ENCODE measurements around the gene INSL3.
"Not testable (repeated sequence)": the region's sequence is repeated elsewhere in the genome, so short reads cannot be mapped to it uniquely, and the experiment has no call there.

Gene INSL3

GRCh38 chr19:17787274-17787913 lies 33.9 kb downstream of the INSL3 start:
- Histone ChIP-seq H3K9ac (ENCODE audit: low read depth, low read length) (no peak overlapping the region), H3K9me3 (ENCODE audit: control insufficient read depth, insufficient read depth, low read length) (no peaks in the 10 kb centered on the region), H3K4me1 (ENCODE audit: control insufficient read depth, insufficient read depth, low read length) (no peaks in the 10 kb centered on the region), H3K27me3 (ENCODE audit: control insufficient read depth, insufficient read depth, low read length) (no peaks in the 10 kb centered on the region), H3K4me3 (ENCODE audit: low read depth, low read length) (no peak overlapping the region), H3K36me3 (ENCODE audit: control insufficient read depth, insufficient read depth, low read length) (peaks cover 5% of the 10 kb centered on the region)

GRCh38 chr19:17784201-17785008 lies 36.9 kb downstream of the INSL3 start:
- H3K36me3 ChIP-seq (ENCODE audit: control insufficient read depth, insufficient read depth, low read length) = peaks cover 5% of the 10 kb centered on the region
- no peaks in the 10 kb centered on the region for H3K4me1 ChIP-seq (ENCODE audit: control insufficient read depth, insufficient read depth, low read length)
- no peak overlapping the region for H3K9ac ChIP-seq (ENCODE audit: low read depth, low read length)
- no peaks in the 10 kb centered on the region for H3K27me3 ChIP-seq (ENCODE audit: control insufficient read depth, insufficient read depth, low read length)
- H3K9me3 ChIP-seq (ENCODE audit: control insufficient read depth, insufficient read depth, low read length) = no peaks in the 10 kb centered on the region
- H3K4me3 ChIP-seq (ENCODE audit: low read depth, low read length) = no peak overlapping the region

GRCh38 chr19:17783721-17784120 lies 37.6 kb downstream of the INSL3 start:
- not testable (repeated sequence) for H3K9ac ChIP-seq (ENCODE audit: low read depth, low read length); H3K9me3 ChIP-seq (ENCODE audit: control insufficient read depth, insufficient read depth, low read length); H3K4me3 ChIP-seq (ENCODE audit: low read depth, low read length); H3K36me3 ChIP-seq (ENCODE audit: control insufficient read depth, insufficient read depth, low read length); H3K4me1 ChIP-seq (ENCODE audit: control insufficient read depth, insufficient read depth, low read length); H3K27me3 ChIP-seq (ENCODE audit: control insufficient read depth, insufficient read depth, low read length)

GRCh38 chr19:17780781-17781180 lies 40.5 kb downstream of the INSL3 start:
- Histone ChIP-seq H3K4me3 (ENCODE audit: low read depth, low read length) (no peak overlapping the region), H3K4me1 (ENCODE audit: control insufficient read depth, insufficient read depth, low read length) (peaks cover 2% of the 10 kb centered on the region), H3K27me3 (ENCODE audit: control insufficient read depth, insufficient read depth, low read length) (no peaks in the 10 kb centered on the region), H3K36me3 (ENCODE audit: control insufficient read depth, insufficient read depth, low read length) (peaks cover 5% of the 10 kb centered on the region), H3K9me3 (ENCODE audit: control insufficient read depth, insufficient read depth, low read length) (no peaks in the 10 kb centered on the region), H3K9ac (ENCODE audit: low read depth, low read length) (no peak overlapping the region)

- Histone ChIP-seq H3K9me3 (ENCODE audit: control insufficient read depth, insufficient read depth, low read length) (no peaks in the 10 kb centered on the region), H3K4me3 (ENCODE audit: low read depth, low read length) (peak overlapping the region; percentile 79), H3K4me1 (ENCODE audit: control insufficient read depth, insufficient read depth, low read length) (peaks cover 2% of the 10 kb centered on the region), H3K36me3 (ENCODE audit: control insufficient read depth, insufficient read depth, low read length) (no peaks in the 10 kb centered on the region), H3K27me3 (ENCODE audit: control insufficient read depth, insufficient read depth, low read length) (no peaks in the 10 kb centered on the region), H3K9ac (ENCODE audit: low read depth, low read length) (no peak overlapping the region)
Measured at GRCh38 chr19:17778968-17779929, 42.1 kb downstream of the INSL3 start.

- Histone ChIP-seq H3K9ac (ENCODE audit: low read depth, low read length) (no peak overlapping the region), H3K36me3 (ENCODE audit: control insufficient read depth, insufficient read depth, low read length) (no peaks in the 10 kb centered on the region), H3K9me3 (ENCODE audit: control insufficient read depth, insufficient read depth, low read length) (no peaks in the 10 kb centered on the region), H3K27me3 (ENCODE audit: control insufficient read depth, insufficient read depth, low read length) (no peaks in the 10 kb centered on the region), H3K4me1 (ENCODE audit: control insufficient read depth, insufficient read depth, low read length) (peaks cover 2% of the 10 kb centered on the region), H3K4me3 (ENCODE audit: low read depth, low read length) (peak overlapping the region; percentile 79)
Measured at GRCh38 chr19:17778251-17778967, 42.9 kb downstream of the INSL3 start.

- H3K9me3 ChIP-seq (ENCODE audit: control insufficient read depth, insufficient read depth, low read length); H3K4me3 ChIP-seq (ENCODE audit: low read depth, low read length); H3K9ac ChIP-seq (ENCODE audit: low read depth, low read length); H3K36me3 ChIP-seq (ENCODE audit: control insufficient read depth, insufficient read depth, low read length); H3K4me1 ChIP-seq (ENCODE audit: control insufficient read depth, insufficient read depth, low read length); H3K27me3 ChIP-seq (ENCODE audit: control insufficient read depth, insufficient read depth, low read length): not testable (repeated sequence)
Measured at GRCh38 chr19:17777840-17778239, 43.5 kb downstream of the INSL3 start.

- Histone ChIP-seq H3K4me3 (ENCODE audit: low read depth, low read length) (no peak overlapping the region), H3K4me1 (ENCODE audit: control insufficient read depth, insufficient read depth, low read length) (peaks cover 2% of the 10 kb centered on the region), H3K9me3 (ENCODE audit: control insufficient read depth, insufficient read depth, low read length) (no peaks in the 10 kb centered on the region), H3K9ac (ENCODE audit: low read depth, low read length) (no peak overlapping the region), H3K36me3 (ENCODE audit: control insufficient read depth, insufficient read depth, low read length) (peaks cover 5% of the 10 kb centered on the region), H3K27me3 (ENCODE audit: control insufficient read depth, insufficient read depth, low read length) (no peaks in the 10 kb centered on the region)
Measured at GRCh38 chr19:17775991-17776803, 45.1 kb downstream of the INSL3 start.

- peaks cover 5% of the 10 kb centered on the region for H3K36me3 ChIP-seq (ENCODE audit: control insufficient read depth, insufficient read depth, low read length)
- H3K9me3 ChIP-seq (ENCODE audit: control insufficient read depth, insufficient read depth, low read length) = no peaks in the 10 kb centered on the region
- H3K27me3 ChIP-seq (ENCODE audit: control insufficient read depth, insufficient read depth, low read length) = no peaks in the 10 kb centered on the region
- H3K4me1 ChIP-seq (ENCODE audit: control insufficient read depth, insufficient read depth, low read length) = peaks cover 2% of the 10 kb centered on the region
- H3K9ac ChIP-seq (ENCODE audit: low read depth, low read length) = no peak overlapping the region
- H3K4me3 ChIP-seq (ENCODE audit: low read depth, low read length) = no peak overlapping the region
Measured at GRCh38 chr19:17775245-17775927, 45.9 kb downstream of the INSL3 start.

- Histone ChIP-seq H3K27me3 (ENCODE audit: control insufficient read depth, insufficient read depth, low read length) (no peaks in the 10 kb centered on the region), H3K36me3 (ENCODE audit: control insufficient read depth, insufficient read depth, low read length) (peaks cover 5% of the 10 kb centered on the region), H3K4me1 (ENCODE audit: control insufficient read depth, insufficient read depth, low read length) (no peaks in the 10 kb centered on the region), H3K9ac (ENCODE audit: low read depth, low read length) (no peak overlapping the region), H3K4me3 (ENCODE audit: low read depth, low read length) (no peak overlapping the region), H3K9me3 (ENCODE audit: control insufficient read depth, insufficient read depth, low read length) (no peaks in the 10 kb centered on the region)
Measured at GRCh38 chr19:17772172-17772571, 49.1 kb downstream of the INSL3 start.

Data from iPS-15b (cell line).